ENCODE data around the gene STK17A.
"Not testable (repeated sequence)": the region's sequence is repeated elsewhere in the genome, so short reads cannot be mapped to it uniquely, and the experiment has no call there.

The STK17A gene

GRCh38 chr7:43576241-43576640 lies 6.7 kb upstream of the STK17A start:
- Histone ChIP-seq H3K4me1 (ENCODE audit: low read depth, poor library complexity, severe bottlenecking) (peaks cover 22% of the 10 kb centered on the region), H3K9ac (no peak overlapping the region), H3K4me2 (no peak overlapping the region), H3K27me3 (ENCODE audit: insufficient read depth, low read depth) (no peaks in the 10 kb centered on the region), H2AFZ (ENCODE audit: low read depth) (no peak overlapping the region), H3K79me2 (ENCODE audit: insufficient read depth, low read depth) (no peaks in the 10 kb centered on the region), H3K4me3 (IDR thresholded peaks at IDR 0.05; ENCODE audit: insufficient read depth, low read depth, low read length) (no peak overlapping the region), H4K20me1 (ENCODE audit: insufficient read depth) (no peaks in the 10 kb centered on the region), H3K27ac (no peak overlapping the region), H3K36me3 (ENCODE audit: insufficient read depth) (no peaks in the 10 kb centered on the region)
- no peak for TF ChIP-seq CTCF (conservative IDR thresholded peaks at IDR 0.05; ENCODE audit: low read depth, low read length)

- H3K9ac ChIP-seq, result no peak overlapping the region
- H3K27me3 ChIP-seq (ENCODE audit: insufficient read depth, low read depth), result no peaks in the 10 kb centered on the region
- H3K4me1 ChIP-seq (ENCODE audit: low read depth, poor library complexity, severe bottlenecking), result peaks cover 22% of the 10 kb centered on the region
- no peak for TF ChIP-seq CTCF (conservative IDR thresholded peaks at IDR 0.05; ENCODE audit: low read depth, low read length)
- no peak overlapping the region for H3K27ac ChIP-seq
- no peak overlapping the region for H2AFZ ChIP-seq (ENCODE audit: low read depth)
- no peaks in the 10 kb centered on the region for H3K36me3 ChIP-seq (ENCODE audit: insufficient read depth)
- H3K4me2 ChIP-seq, result no peak overlapping the region
- H3K79me2 ChIP-seq (ENCODE audit: insufficient read depth, low read depth), result no peaks in the 10 kb centered on the region
- no peaks in the 10 kb centered on the region for H4K20me1 ChIP-seq (ENCODE audit: insufficient read depth)
- no peak overlapping the region for H3K4me3 ChIP-seq (IDR thresholded peaks at IDR 0.05; ENCODE audit: insufficient read depth, low read depth, low read length)
Measured at GRCh38 chr7:43577485-43577951, 5.4 kb upstream of the STK17A start.

DNA sequence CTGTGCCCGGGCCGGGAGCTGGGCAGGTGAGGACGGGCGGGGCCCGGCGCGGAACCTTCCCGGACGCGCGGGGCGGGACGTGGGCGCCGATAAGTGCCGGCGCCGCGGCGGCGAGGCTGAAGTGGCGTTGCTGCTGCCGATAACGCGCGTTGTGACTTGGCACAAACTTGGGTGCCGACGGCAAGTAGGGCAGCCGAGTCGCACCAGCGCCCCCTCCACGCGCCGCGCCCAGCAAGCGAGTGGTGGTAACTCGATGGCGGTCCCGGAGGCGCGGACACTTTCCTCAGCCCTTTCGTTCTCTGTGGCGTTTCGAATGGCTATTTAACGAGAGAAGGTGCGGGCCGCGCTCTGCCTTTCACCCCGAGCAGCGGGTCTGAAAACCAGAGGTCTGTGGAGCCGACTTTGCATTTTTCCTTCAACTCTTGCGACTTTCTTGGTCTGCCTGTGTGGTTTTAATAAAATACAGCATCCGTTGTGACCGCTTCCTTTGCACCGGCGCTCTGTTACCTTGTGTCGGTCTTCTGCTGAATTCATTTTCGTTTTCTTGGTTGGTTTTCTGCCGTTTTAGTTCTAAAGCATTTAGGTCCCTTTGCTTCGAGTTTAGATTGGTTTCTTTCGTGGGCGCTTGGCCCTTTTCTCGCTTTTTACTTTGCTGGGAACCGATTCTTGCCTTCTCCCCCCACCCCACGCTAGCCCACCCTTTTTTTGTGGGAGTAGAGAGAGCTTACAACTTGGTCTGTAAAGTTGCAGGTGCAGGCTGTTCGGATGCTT lies 701 bp downstream of the STK17A start:
- Histone ChIP-seq H2AFZ (ENCODE audit: low read depth) (no peak overlapping the region), H3K4me1 (ENCODE audit: low read depth, poor library complexity, severe bottlenecking) (peaks cover 46% of the 10 kb centered on the region), H4K20me1 (ENCODE audit: insufficient read depth) (no peaks in the 10 kb centered on the region), H3K36me3 (ENCODE audit: insufficient read depth) (no peaks in the 10 kb centered on the region), H3K27ac (peak overlapping the region; percentile 93), H3K4me3 (IDR thresholded peaks at IDR 0.05; ENCODE audit: insufficient read depth, low read depth, low read length) (peak overlapping the region; percentile 8), H3K27me3 (ENCODE audit: insufficient read depth, low read depth) (no peaks in the 10 kb centered on the region), H3K9ac (peak overlapping the region; percentile 91), H3K4me2 (peak overlapping the region; percentile 69), H3K79me2 (ENCODE audit: insufficient read depth, low read depth) (peaks cover 56% of the 10 kb centered on the region)
- TF ChIP-seq CTCF (conservative IDR thresholded peaks at IDR 0.05; ENCODE audit: low read depth, low read length), result no peak

GRCh38 chr7:43584195-43584586 lies 1.3 kb downstream of the STK17A start:
- no peak for TF ChIP-seq CTCF (conservative IDR thresholded peaks at IDR 0.05; ENCODE audit: low read depth, low read length)
- Histone ChIP-seq H3K9ac (peak overlapping the region; percentile 91), H2AFZ (ENCODE audit: low read depth) (no peak overlapping the region), H3K27ac (peak overlapping the region; percentile 93), H3K27me3 (ENCODE audit: insufficient read depth, low read depth) (no peaks in the 10 kb centered on the region), H4K20me1 (ENCODE audit: insufficient read depth) (no peaks in the 10 kb centered on the region), H3K79me2 (ENCODE audit: insufficient read depth, low read depth) (peaks cover 62% of the 10 kb centered on the region), H3K36me3 (ENCODE audit: insufficient read depth) (no peaks in the 10 kb centered on the region), H3K4me1 (ENCODE audit: low read depth, poor library complexity, severe bottlenecking) (peaks cover 52% of the 10 kb centered on the region), H3K4me3 (IDR thresholded peaks at IDR 0.05; ENCODE audit: insufficient read depth, low read depth, low read length) (peak overlapping the region; percentile 8), H3K4me2 (peak overlapping the region; percentile 69)

- H4K20me1 ChIP-seq (ENCODE audit: insufficient read depth); H3K36me3 ChIP-seq (ENCODE audit: insufficient read depth); H3K4me3 ChIP-seq (IDR thresholded peaks at IDR 0.05; ENCODE audit: insufficient read depth, low read depth, low read length); H2AFZ ChIP-seq (ENCODE audit: low read depth); H3K27me3 ChIP-seq (ENCODE audit: insufficient read depth, low read depth): not testable (repeated sequence)
- Histone ChIP-seq H3K79me2 (ENCODE audit: insufficient read depth, low read depth) (peaks cover 67% of the 10 kb centered on the region), H3K9ac (peak overlapping the region; percentile 91), H3K4me2 (peak overlapping the region; percentile 69), H3K27ac (peak overlapping the region; percentile 93), H3K4me1 (ENCODE audit: low read depth, poor library complexity, severe bottlenecking) (peaks cover 57% of the 10 kb centered on the region)
Measured at GRCh38 chr7:43584733-43585132, 1.8 kb downstream of the STK17A start.
